ENCODE results near the gene DVL1.

DVL1 gene

GRCh38 chr1:1294250-1294890, 54.8 kb downstream of the DVL1 start:
- H3K4me2 ChIP-seq = no peak overlapping the region
- no peak overlapping the region for H3K9ac ChIP-seq
- TF ChIP-seq Cebpa-rat (IDR thresholded peaks at IDR 0.05) = no peak
- no peaks in the 10 kb centered on the region for H3K27me3 ChIP-seq
- peaks cover 42% of the 10 kb centered on the region for H3K36me3 ChIP-seq
- no peak overlapping the region for H3K4me3 ChIP-seq
- H4K20me1 ChIP-seq = peaks cover 41% of the 10 kb centered on the region
- no peak overlapping the region for H3K27ac ChIP-seq
- H3K9me3 ChIP-seq = no peaks in the 10 kb centered on the region
- H3K4me1 ChIP-seq = peaks cover 32% of the 10 kb centered on the region

- Histone ChIP-seq H3K9ac (no peak overlapping the region), H3K4me3 (no peak overlapping the region), H3K4me2 (no peak overlapping the region), H3K27me3 (no peaks in the 10 kb centered on the region), H3K4me1 (peaks cover 24% of the 10 kb centered on the region), H3K27ac (no peak overlapping the region), H3K36me3 (peaks cover 42% of the 10 kb centered on the region), H3K9me3 (no peaks in the 10 kb centered on the region), H4K20me1 (peaks cover 33% of the 10 kb centered on the region)
- no peak for TF ChIP-seq Cebpa-rat (IDR thresholded peaks at IDR 0.05)
Observed at GRCh38 chr1:1293263-1294249, 55.7 kb downstream of the DVL1 start.

- TF ChIP-seq Cebpa-rat (IDR thresholded peaks at IDR 0.05) = no peak
Observed at GRCh38 chr1:1292851-1293250, 56.4 kb downstream of the DVL1 start.

GRCh38 chr1:1292442-1292779, 56.8 kb downstream of the DVL1 start:
- no peak overlapping the region for H3K27ac ChIP-seq

More at GRCh38 chr1:1292851-1293250, 56.4 kb downstream of the DVL1 start:
- Histone ChIP-seq H3K4me3 (no peak overlapping the region), H3K4me1 (peaks cover 22% of the 10 kb centered on the region), H4K20me1 (peaks cover 28% of the 10 kb centered on the region), H3K4me2 (no peak overlapping the region), H3K27me3 (no peaks in the 10 kb centered on the region), H3K27ac (no peak overlapping the region), H3K9me3 (no peaks in the 10 kb centered on the region), H3K36me3 (peaks cover 40% of the 10 kb centered on the region), H3K9ac (no peak overlapping the region)

DNA sequence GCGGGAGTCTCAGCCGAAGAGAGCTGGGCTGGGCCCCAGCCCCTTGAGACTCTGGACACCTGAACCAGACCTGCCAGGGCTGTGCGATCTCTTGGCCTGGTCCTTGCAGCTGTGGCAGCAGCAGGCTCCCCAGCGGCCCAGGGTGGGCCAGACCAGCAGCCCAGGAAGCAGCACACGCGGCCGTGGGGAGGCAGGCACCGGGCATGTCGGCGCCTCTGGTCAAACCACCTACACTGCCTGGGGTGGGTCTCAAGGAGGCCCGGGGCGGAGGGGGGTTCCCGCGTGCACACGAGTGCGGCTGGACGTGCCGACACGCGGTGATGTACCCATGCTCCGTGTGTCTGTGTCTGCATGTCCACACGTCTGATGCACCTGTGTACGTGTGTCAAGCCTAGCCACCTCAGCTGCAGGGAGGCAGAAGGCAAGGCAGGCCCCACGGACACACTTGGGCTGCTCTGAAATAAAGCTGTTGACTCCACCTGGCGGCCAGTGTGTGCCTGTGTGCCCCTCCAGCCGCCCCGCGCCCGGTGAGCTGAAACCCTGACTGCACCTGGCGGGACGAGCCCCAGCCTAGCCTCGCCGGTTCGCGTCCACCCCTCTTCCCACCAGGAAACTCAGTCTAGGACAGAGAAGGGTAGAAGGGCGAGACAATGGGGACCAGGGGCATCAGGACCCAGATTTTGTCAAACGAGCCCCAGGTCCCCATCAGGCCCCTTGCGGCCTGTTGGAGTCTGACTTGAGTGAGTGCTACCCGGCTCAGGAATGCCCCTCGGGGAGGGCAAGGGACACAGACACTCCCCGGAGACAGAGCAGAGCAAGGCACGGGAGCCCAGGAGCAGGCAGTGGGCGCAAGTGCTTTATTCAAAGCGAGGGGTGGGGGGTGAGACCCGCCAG, 57.4 kb downstream of the DVL1 start:
- Histone ChIP-seq H4K20me1 (peaks cover 26% of the 10 kb centered on the region), H3K9ac (no peak overlapping the region), H3K4me3 (no peak overlapping the region), H3K4me2 (peak overlapping the region; percentile 36), H3K4me1 (peaks cover 22% of the 10 kb centered on the region), H3K27ac (no peak overlapping the region), H3K36me3 (peaks cover 34% of the 10 kb centered on the region), H3K9me3 (no peaks in the 10 kb centered on the region), H3K27me3 (no peaks in the 10 kb centered on the region)
- TF ChIP-seq Cebpa-rat (IDR thresholded peaks at IDR 0.05) = no peak

More at GRCh38 chr1:1292442-1292779, 56.8 kb downstream of the DVL1 start:
- H3K36me3 ChIP-seq = peaks cover 36% of the 10 kb centered on the region
- TF ChIP-seq Cebpa-rat (IDR thresholded peaks at IDR 0.05) = no peak
- H3K4me2 ChIP-seq = 0 out of 2 replicates have a peak overlapping the region, but pooled peaks have one; percentile 31
- H3K27me3 ChIP-seq = no peaks in the 10 kb centered on the region
- peaks cover 22% of the 10 kb centered on the region for H3K4me1 ChIP-seq
- H3K4me3 ChIP-seq = no peak overlapping the region
- H3K9me3 ChIP-seq = no peaks in the 10 kb centered on the region
- peaks cover 26% of the 10 kb centered on the region for H4K20me1 ChIP-seq
- H3K9ac ChIP-seq = no peak overlapping the region

DNA sequence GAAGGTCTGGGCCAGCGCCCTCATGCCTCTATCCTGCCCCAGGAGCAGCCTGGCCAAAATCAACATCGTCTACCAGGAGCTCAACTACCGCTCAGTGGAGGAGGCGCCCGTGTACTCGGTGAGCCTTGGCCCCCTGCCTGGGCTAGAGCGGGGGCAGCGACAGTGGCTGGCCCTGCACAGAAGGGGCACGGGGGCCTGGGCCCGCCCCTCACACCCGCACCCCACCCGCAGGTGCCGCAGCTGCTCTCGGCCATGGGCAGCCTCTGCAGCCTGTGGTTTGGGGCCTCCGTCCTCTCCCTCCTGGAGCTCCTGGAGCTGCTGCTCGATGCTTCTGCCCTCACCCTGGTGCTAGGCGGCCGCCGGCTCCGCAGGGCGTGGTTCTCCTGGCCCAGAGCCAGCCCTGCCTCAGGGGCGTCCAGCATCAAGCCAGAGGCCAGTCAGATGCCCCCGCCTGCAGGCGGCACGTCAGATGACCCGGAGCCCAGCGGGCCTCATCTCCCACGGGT, 58.1 kb downstream of the DVL1 start:
- Histone ChIP-seq H3K27ac (no peak overlapping the region), H3K4me2 (peak overlapping the region; percentile 36), H3K4me3 (no peak overlapping the region), H4K20me1 (peaks cover 26% of the 10 kb centered on the region), H3K9me3 (no peaks in the 10 kb centered on the region), H3K4me1 (peaks cover 24% of the 10 kb centered on the region), H3K27me3 (no peaks in the 10 kb centered on the region), H3K9ac (no peak overlapping the region), H3K36me3 (peaks cover 29% of the 10 kb centered on the region)
- TF ChIP-seq Cebpa-rat (IDR thresholded peaks at IDR 0.05) = no peak

DNA sequence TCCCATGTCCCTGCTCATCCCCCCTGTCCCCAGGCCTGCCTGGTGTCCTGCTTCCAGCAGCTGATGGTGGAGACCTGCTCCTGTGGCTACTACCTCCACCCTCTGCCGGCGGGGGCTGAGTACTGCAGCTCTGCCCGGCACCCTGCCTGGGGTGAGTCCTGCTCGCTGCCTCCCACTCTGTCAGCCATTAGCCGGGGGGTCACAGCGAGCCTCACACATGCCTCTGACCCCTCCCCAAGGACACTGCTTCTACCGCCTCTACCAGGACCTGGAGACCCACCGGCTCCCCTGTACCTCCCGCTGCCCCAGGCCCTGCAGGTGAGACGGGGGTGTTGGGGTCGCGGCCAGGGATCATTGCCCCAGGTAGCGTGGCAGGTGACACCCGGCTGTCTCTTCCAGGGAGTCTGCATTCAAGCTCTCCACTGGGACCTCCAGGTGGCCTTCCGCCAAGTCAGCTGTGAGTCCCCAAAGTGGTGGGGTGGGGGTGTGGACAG, 58.9 kb downstream of the DVL1 start:
- no peaks in the 10 kb centered on the region for H3K27me3 ChIP-seq
- peaks cover 26% of the 10 kb centered on the region for H4K20me1 ChIP-seq
- H3K4me2 ChIP-seq = no peak overlapping the region
- no peak overlapping the region for H3K27ac ChIP-seq
- no peaks in the 10 kb centered on the region for H3K9me3 ChIP-seq
- H3K36me3 ChIP-seq = peaks cover 22% of the 10 kb centered on the region
- H3K4me3 ChIP-seq = no peak overlapping the region
- H3K4me1 ChIP-seq = peaks cover 32% of the 10 kb centered on the region
- TF ChIP-seq Cebpa-rat (IDR thresholded peaks at IDR 0.05) = no peak
- H3K9ac ChIP-seq = no peak overlapping the region

DNA sequence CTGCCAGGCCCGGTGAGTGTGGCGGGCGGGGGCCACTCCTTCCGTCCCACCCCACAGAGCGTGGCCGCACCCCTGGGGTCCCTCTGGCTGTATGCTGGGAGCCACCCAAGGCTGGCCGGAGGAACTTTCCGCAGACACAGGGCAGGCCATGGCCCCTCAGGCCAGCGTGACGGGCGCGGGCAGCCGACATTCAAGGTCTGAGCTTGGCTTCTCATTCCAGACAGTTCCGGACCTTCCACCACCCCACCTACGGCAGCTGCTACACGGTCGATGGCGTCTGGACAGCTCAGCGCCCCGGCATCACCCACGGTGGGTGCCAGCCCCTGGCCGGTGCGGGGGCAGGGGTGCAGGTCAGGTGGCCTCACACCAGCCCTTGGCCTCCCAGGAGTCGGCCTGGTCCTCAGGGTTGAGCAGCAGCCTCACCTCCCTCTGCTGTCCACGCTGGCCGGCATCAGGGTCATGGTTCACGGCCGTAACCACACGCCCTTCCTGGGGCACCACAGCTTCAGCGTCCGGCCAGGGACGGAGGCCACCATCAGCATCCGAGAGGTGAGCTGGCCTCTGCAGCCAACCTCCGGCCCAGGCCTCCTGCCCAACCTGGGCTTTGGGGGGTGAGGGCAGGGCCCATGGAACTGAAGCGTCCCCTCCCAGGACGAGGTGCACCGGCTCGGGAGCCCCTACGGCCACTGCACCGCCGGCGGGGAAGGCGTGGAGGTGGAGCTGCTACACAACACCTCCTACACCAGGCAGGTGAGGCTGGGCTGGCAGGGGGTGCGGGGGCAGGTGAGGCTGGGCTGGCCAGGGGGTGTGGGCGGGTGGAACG, 61.7 kb downstream of the DVL1 start:
- no peak overlapping the region for H3K27ac ChIP-seq
- H3K27me3 ChIP-seq = no peaks in the 10 kb centered on the region
- H3K36me3 ChIP-seq = no peaks in the 10 kb centered on the region
- no peaks in the 10 kb centered on the region for H3K9me3 ChIP-seq
- no peak overlapping the region for H3K9ac ChIP-seq
- no peak overlapping the region for H3K4me3 ChIP-seq
- no peak overlapping the region for H3K4me2 ChIP-seq
- peaks cover 14% of the 10 kb centered on the region for H4K20me1 ChIP-seq
- no peak for TF ChIP-seq Cebpa-rat (IDR thresholded peaks at IDR 0.05)
- peaks cover 36% of the 10 kb centered on the region for H3K4me1 ChIP-seq

All from BLaER1 (cell line).